GM12872 (cell line): ENCODE data around the gene ZNF74.

Source experiments
- TF ChIP-seq, protein P1 (sequence below): IDR thresholded peaks from 3 replicates; pipeline ENCODE4 v1.5.1; 2011; ENCODE audit warnings: low read depth, mild to moderate bottlenecking, low read length, moderate library complexity; ENCODE audit not compliant: insufficient read depth

Gene ZNF74

DNA sequence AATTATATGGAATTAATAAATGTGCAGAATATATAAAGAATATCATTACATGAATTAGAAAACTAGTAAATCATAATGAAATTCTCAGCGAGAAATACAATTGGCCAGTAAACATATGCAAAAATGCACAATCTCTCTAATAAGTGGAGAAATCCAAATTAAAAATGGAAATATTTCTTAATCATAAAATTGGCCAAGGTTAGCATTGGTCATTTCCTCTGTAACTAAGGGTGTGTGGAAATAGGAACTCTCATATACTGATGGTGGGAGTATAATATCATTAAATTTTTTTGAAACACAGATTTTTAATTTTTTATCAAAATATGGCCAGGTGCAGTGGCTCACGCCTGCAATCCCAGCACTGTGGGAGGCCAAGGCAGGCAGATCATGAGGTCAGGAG is 7.6 kb upstream of the ZNF74 start:
- TF ChIP-seq, protein P1, sequence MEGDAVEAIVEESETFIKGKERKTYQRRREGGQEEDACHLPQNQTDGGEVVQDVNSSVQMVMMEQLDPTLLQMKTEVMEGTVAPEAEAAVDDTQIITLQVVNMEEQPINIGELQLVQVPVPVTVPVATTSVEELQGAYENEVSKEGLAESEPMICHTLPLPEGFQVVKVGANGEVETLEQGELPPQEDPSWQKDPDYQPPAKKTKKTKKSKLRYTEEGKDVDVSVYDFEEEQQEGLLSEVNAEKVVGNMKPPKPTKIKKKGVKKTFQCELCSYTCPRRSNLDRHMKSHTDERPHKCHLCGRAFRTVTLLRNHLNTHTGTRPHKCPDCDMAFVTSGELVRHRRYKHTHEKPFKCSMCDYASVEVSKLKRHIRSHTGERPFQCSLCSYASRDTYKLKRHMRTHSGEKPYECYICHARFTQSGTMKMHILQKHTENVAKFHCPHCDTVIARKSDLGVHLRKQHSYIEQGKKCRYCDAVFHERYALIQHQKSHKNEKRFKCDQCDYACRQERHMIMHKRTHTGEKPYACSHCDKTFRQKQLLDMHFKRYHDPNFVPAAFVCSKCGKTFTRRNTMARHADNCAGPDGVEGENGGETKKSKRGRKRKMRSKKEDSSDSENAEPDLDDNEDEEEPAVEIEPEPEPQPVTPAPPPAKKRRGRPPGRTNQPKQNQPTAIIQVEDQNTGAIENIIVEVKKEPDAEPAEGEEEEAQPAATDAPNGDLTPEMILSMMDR = no peak

DNA sequence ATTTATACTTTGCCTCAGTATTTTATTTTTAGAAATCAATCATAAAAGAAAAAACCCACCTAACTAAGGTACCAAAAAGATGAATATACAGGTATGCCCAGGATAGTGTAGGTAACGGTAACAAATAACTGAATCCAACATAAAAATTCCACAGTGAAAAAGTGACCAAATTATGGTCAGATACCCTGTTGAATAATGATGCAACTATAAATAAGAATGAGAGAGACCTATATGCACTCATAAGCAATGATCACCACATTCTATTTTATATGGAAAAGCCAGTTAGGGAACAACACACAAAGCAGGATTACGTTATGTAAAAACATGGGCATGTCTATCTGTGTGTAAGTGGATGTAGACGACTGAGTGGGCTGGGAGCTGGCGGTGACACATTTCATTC is 7.0 kb upstream of the ZNF74 start:
- TF ChIP-seq, protein P1 = no peak

- TF ChIP-seq, protein P1 = no peak
Measured at GRCh38 chr22:20388200-20388599, 5.8 kb upstream of the ZNF74 start.

DNA sequence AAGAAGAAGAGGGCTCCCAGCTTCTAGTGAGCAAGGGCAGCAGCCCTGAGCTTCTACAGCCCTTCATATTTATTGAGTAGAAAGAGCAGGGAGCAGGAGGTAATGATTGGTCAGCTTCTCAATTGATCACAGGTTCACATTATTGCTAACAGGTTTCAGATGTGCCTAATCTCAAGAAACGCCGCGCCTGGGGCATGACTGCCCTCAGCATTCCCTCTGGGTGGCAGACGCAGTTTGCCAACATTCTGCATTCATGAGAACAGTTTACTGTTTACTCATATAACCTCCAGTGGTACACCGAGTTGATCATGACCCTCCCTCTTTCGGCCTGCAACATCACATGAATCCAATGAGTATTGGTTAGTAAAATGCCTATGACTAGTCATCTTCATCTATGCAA is 4.7 kb upstream of the ZNF74 start:
- TF ChIP-seq, protein P1 = no peak

GRCh38 chr22:20390394-20390907 is 3.5 kb upstream of the ZNF74 start:
- TF ChIP-seq, protein P1 = no peak

DNA sequence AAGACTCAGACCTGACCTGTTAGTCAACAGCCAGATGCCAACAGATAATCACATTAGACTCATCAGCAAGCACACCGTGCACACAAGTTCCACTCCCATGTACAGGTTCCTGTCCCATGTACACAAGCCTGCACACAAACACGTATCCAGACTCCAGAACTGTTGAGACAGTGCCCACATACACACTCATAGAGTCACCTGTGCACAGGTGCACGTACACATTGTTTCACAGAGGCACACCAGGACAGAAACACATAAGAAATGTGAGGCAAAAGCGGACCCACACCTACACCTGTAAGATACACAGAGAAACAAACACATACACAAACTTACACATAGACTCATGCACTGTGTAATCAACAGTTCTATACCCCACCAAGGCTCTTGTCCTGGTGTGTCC is 2.7 kb upstream of the ZNF74 start:
- TF ChIP-seq, protein P1 = no peak

GRCh38 chr22:20392983-20393704 is 807 bp upstream of the ZNF74 start:
- TF ChIP-seq, protein P1 = no peak
